H7 (cell line): Measurements from ENCODE around the gene PLXND1. TPM values are rescaled to one million over a fixed set of nuclear protein-coding genes. Genes with fewer than 3 reads are reported as not detected.

Experiments used
- DNase-seq: peaks from one replicate; pipeline ENCODE4 v3.0.0; 2012
- H3K27me3 ChIP-seq: 2 replicates; pipeline ENCODE4 v1.6.0; 2011; ENCODE audit warnings: mild to moderate bottlenecking, low read length; ENCODE audit not compliant: control insufficient read depth, insufficient read depth
- H3K36me3 ChIP-seq: replicated peaks from 2 replicates; pipeline ENCODE4 v1.5.1; 2011; ENCODE audit warnings: low read length; ENCODE audit not compliant: control insufficient read depth, insufficient read depth
- H3K4me3 ChIP-seq: 2 replicates; pipeline ENCODE4 v1.5.1; 2011; ENCODE audit warnings: low read depth, mild to moderate bottlenecking, control low read depth, low read length, moderate library complexity; ENCODE audit not compliant: insufficient read depth
- total RNA-seq: library from RNA; depleted of rRNA; stranded (reverse); fragments of >200 nt; shearing (Covaris generic); gene quantifications from 2 replicates; pipeline ENCODE4 v1.2.3, GENCODE V29; 2014

The PLXND1 gene
- total RNA-seq, 1 experiment from 2014 or later, result 59.0 TPM

DNA sequence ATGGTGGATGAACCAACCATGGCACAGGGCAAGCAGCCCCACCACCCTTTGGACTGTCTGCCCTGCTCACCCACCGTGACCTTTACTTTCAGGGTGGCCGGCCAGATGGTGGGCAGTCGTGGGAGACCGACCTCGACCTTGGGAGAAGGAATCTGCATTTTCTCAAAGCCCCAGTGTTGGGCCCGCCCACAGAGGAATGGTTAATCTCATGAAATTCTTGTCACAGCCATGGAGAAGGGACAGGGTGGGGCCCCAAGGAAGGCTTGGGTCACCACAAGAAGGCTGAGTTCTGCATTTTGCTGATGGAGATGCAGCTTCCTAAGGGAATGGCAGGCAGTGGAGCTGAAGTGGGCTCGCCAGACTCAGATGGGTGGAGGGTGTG lies 2.9 kb downstream of the PLXND1 start:
- peaks cover 20% of the 10 kb centered on the region for H3K27me3 ChIP-seq
- DNase-seq, result no peak
- no peaks in the 10 kb centered on the region for H3K36me3 ChIP-seq
- H3K4me3 ChIP-seq, result no peak overlapping the region

DNA sequence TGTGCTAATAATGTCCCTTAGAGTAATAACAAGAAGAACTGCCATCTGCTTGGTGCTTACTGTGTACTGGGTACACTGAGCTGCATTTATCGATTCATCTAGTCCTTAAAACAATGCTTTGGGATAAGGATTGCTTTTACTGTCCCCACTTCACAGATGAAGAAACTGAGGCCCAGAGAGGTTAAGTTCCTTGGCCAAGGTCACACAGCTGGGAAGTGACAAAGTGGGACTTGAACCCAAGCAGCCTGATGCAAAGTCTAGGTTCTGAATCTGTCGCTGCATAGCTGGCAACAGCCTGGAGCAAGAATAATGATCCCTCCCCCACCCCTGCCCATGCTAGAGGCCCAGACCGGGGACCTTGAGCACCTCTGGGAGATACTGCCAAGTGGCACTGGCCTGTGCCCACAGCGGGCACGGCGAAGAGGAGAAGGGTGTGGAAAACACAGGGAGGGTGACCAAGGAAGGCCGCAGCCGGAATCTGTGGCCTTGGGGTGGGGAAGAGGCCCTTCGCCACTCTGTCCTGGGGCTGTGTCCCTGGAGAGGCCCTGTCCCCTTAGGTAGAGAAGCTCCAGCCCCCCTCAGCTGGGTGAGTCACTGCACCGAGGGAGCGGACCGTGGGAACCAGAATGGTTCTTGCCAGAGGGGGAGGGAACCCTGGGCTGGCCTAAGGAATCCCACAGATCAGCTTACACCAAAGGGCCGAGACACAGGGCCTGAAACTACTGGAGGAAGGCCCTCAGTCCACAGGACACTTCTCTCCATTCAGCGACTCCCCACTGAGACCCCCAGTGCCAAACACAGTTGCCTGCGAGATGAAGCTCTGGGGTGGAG lies 3.5 kb downstream of the PLXND1 start:
- H3K27me3 ChIP-seq, result peaks cover 20% of the 10 kb centered on the region
- H3K4me3 ChIP-seq, result no peak overlapping the region
- DNase-seq, result peak; percentile 79
- no peaks in the 10 kb centered on the region for H3K36me3 ChIP-seq

DNA sequence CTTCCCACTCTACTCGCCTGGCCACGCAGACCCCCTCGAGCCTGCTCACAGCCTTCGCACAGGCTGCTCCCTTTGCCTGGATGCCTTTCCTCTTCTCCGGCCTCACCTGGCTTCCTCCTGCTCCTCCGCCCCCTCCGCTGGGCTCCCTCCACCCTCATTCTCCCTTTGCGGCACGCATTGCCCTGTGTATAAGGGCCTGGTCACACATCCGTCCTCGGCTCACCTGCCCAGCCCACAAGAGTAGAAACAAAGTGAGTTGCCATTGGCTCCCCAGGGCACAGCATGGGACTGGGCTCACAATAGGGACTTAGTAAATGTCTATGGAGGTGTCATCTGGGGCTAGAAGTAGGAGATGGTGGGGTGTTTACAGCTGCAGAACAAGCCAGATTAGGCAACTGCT lies 4.2 kb downstream of the PLXND1 start:
- H3K4me3 ChIP-seq, result no peak overlapping the region
- H3K36me3 ChIP-seq, result no peaks in the 10 kb centered on the region
- peaks cover 20% of the 10 kb centered on the region for H3K27me3 ChIP-seq
- peak; percentile 83 for DNase-seq

DNA sequence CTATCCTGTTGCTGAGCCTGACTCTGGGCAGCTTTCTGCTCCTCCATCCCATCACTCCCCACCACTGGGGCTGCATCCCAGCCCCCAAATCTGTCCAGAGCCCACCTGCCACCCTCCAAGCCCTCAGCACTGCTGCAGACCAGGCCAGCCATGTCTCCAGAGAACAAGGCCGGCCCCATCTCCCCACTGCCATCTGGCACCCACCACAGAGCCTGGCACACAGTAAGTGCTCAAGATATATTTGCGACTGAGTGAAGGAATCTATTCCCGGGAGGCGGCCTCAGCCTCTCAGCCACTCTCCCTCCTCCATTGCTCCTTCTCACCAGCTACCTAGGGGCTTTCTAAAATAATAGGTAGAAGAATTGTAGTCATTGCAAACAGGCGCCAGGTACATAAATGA lies 4.8 kb downstream of the PLXND1 start:
- Histone ChIP-seq H3K36me3 (no peaks in the 10 kb centered on the region), H3K4me3 (no peak overlapping the region)

DNA sequence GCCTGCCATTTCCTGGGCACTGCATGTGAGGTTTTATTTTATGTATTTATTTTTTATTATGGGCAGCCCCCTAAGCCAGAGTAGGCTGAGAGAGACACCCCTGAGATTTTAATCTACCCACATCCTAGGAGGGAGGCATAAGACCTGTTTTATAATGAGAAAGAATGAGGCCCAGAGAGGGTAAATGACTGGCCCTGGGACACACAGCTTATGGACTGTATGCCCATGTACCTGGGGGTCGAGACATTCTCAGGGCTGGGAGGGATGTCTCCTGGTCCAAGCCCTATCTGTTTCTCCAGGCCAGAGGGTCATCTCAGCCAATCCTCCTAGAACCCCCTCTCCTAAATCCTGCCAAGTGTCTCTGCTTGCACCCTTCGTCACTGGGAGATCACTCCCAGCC lies 6.1 kb downstream of the PLXND1 start:
- H3K36me3 ChIP-seq, result no peaks in the 10 kb centered on the region
- no peak overlapping the region for H3K4me3 ChIP-seq
- H3K27me3 ChIP-seq, result peaks cover 11% of the 10 kb centered on the region
- no peak for DNase-seq

More for the DNA sequence above, 4.8 kb downstream of the PLXND1 start:
- no peak for DNase-seq
- peaks cover 20% of the 10 kb centered on the region for H3K27me3 ChIP-seq

DNA sequence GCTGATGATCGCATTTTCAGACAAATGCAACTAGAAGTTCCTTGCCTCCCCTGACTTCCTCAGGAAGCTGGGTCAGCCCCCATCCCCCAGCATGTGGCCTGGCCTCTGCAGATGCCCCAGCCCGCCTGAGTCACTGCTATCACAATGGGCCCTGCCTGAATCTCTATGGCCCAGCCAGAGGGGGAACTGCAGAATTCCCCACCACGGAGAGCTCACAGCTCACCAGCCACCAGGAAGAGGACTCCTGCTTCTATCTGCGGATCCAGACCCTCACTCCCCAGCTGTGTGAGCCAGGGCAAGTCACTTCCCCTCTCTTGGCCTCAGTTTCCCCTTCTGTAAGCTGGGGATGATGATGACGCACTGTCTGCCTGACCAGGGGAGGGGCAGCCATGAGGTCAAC lies 6.9 kb downstream of the PLXND1 start:
- Histone ChIP-seq H3K4me3 (no peak overlapping the region), H3K36me3 (no peaks in the 10 kb centered on the region), H3K27me3 (peaks cover 4% of the 10 kb centered on the region)
- peak; percentile 92 for DNase-seq

DNA sequence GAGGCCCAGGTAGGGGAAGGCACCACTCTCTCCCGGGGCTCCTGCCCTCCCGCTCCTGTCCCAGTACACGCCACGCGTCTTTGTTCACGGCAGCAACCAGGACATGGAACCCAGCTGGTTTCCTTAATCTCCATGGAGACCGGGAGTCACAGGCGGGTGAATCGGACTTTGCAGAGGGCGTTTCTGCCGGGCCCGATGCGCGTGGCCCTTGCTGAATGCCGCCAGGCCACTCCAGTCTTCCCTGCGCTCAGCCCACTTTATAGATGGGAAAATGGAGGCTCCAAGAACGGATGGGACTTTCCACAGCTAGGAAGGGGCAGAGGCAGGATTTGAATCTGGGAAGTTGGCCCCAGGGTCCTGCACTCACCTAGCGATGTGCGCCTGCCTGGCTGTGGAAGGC lies 7.4 kb downstream of the PLXND1 start:
- Histone ChIP-seq H3K27me3 (no peaks in the 10 kb centered on the region), H3K36me3 (no peaks in the 10 kb centered on the region), H3K4me3 (no peak overlapping the region)
- no peak for DNase-seq

DNA sequence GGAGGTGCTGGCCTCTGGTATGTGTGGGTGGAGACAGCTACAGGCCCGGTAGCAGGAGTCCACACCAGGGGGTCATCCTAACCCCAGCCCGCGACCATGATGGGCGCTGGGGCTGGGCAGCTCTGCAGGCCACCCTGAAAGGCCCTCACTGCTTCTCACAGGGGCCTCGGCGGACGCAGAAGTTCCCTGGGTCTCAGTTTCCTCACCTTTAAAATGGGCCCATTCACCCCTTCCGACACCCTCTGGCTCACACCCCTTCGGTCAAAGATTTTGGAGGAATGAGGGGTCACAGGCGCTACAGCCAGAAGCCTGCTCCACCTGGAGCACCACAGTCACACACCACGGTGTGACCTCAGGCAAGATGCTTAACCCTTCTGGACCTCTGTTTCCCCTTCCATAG lies 8.0 kb downstream of the PLXND1 start:
- DNase-seq, result no peak

DNA sequence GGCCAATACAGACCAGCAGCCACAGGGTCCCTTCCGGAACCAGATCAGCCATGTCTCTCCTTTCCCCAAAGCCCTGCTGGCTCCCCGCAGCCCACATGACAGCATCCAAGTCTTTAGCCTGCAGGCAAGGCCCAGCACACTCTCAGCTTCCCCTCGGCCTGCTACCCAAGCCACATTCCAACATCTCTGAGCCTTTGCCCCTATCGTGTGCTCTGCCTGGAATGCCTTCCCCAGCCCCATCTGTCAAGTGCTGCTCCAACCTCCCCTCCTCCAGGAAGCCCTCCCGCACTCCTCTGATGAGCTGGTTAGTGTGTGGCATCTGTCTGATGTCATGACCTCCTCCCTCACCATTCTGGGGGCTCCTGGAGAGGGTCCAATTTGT lies 8.5 kb downstream of the PLXND1 start:
- no peaks in the 10 kb centered on the region for H3K27me3 ChIP-seq
- peak; percentile 76 for DNase-seq
- no peaks in the 10 kb centered on the region for H3K36me3 ChIP-seq
- H3K4me3 ChIP-seq, result no peak overlapping the region

More for the DNA sequence above, 8.0 kb downstream of the PLXND1 start:
- Histone ChIP-seq H3K4me3 (no peak overlapping the region), H3K27me3 (no peaks in the 10 kb centered on the region), H3K36me3 (no peaks in the 10 kb centered on the region)

DNA sequence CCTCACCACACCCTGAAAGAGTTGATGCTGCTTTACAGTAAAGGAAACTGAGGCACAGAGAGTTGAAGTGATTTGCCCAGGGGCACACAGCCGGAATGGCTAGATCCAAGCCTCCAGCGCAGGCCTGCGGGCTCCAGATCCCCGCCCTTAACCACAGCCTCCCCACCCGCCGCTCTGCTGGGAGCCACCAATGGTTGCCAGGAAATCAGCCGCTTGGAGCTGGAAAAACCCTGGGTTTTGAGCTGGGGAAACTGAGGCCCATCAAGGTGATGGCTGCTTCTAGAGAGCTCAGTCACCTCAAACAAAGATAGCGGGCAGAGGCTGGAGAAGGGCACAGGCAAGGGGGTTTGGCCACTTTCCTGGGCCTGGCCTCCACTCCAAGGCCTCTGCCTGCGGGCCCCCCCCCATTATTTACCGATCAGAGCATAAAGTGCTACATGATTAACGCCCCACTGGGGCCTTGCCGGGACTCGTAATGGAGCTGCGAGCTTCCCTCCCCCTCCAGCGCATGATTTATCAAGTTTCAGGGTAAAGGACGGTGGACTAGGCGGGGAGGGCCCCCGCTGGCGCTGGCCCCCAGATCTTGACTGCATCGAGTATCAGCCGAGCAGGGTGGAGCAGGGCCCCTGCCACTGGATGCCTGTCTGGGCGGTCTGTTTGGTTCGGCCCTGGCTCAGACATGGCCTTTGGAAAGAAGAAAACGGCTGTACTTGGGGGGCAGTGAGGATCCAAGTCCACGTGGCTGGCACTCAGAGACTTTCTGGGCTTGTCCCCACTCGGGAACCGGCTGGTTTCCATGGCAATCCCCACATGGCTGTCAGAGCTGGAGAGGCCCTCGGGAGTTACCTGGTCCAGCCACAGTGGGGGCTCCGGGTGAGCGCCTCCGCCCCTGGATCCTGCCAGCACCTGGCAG lies 9.1 kb downstream of the PLXND1 start:
- Histone ChIP-seq H3K27me3 (no peaks in the 10 kb centered on the region), H3K4me3 (no peak overlapping the region), H3K36me3 (no peaks in the 10 kb centered on the region)
- peak; percentile 75 for DNase-seq

DNA sequence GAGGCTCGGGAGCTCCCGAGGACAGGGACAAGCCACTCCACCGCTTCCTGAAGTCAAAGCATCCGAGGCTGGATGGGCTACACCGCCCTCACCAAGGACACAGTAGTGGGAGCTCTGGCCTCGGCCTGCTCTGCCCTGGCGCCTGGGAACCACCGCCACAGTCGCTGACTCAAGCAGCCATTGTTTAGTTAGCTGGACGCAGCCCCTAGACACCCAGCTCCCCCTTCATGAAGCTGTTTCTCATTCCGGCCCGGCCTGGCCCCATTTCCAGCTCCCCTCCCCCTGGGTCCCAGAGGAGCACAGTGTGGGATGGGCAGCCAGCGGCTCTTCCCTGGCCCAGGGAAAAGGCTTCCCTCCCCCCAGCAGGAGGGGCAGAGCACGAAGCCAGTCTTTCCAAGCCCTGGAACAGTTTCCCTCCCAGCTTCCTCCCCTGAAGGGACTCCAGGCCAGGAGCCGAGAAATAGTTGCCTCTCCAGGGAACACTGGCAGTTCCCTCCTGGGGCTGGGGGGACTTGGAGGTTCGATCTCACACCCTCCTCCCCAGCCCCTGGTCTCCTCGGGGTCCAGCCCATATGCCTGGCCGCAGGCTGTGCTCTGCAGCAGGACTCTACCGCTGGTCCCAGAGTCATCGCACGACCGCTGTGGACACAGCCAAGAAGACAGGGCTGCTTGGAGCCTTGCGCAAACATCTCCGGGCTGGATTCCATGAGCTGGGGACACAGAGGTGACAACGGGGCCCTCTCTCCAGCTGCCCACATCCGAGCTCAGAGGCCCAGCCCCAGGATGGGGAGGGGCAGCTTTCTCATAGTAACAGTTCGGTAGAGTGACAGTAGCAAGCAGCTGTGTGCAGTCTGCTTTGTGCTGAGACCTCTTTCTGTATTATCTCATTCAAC lies 10.0 kb downstream of the PLXND1 start:
- H3K36me3 ChIP-seq, result no peaks in the 10 kb centered on the region
- no peak overlapping the region for H3K4me3 ChIP-seq
- peak; percentile 89 for DNase-seq
- H3K27me3 ChIP-seq, result no peaks in the 10 kb centered on the region

DNA sequence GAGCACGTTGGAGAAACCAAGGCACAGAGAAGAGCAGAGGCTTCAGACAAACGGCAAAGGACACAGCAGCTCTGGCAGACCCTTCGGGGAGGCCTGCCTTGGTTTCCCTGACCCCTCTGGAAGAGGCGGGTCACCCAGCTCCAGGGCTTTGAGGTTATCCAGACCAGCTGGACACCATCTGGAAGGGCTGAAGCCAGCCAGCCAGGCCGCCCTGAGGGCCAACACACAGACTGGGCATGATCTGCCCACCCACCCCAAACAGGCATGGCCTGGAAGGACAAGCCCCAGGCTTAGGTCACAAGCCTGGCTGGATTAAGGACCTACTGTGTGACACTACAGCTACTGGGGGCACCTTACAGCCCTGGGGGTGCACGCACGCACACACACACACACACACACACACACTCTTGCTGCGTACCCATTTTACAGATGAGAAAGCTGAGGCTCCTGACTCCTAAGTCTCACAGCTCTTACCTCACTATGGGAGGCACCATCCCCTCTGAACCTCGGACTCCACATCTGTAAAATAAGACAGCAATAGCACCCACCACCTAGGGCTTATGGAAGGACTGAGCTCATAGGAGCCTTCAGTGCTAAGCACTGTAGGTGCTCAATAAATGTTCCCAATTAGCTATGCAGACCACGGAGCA lies 10.8 kb downstream of the PLXND1 start:
- Histone ChIP-seq H3K27me3 (no peaks in the 10 kb centered on the region), H3K36me3 (no peaks in the 10 kb centered on the region), H3K4me3 (no peak overlapping the region)
- DNase-seq, result no peak

DNA sequence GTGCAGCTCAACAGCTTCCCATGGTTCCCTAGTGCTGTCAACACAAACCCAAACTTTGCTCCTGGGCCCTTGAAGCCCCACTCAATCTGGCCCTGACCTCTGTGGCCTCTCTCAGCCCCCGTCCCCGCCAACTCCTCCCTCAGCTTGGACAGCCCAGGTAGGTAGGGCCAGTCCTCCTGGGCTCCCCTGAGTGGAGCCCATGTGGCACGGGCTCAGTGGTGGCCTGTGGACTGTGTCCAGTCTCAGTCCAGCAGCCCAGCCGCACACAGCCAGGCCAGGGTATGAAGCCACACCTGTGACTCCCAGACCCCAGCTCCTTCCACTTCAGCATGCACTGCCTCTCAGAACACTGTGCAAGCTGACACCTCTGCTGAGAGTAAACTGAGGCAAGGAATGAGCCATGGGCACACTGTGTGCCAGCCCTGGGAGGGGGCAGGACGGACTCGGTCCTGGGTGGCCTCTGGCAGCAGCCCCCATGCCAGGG lies 11.5 kb downstream of the PLXND1 start:
- no peak for DNase-seq
- Histone ChIP-seq H3K4me3 (no peak overlapping the region), H3K27me3 (no peaks in the 10 kb centered on the region), H3K36me3 (no peaks in the 10 kb centered on the region)

DNA sequence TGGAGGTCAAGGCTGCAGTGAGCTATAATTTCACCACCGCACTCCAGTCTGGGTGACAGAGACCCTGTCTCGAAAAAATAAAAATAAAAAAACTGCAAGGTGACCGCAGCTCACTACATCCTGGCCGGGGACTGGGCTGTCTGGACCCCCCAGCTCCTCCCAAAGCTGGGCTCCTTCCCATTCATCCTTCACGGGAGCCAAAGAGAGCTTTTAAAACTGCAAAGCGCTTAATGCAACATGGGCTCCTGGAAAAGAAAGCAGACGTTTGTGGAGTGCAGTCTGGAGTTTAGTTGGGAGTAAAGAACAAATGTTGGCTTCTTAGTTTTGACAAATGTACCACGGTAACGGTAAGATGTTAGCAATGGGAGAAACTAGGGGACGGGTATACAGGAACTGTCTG lies 12.1 kb downstream of the PLXND1 start:
- DNase-seq, result no peak
- no peak overlapping the region for H3K4me3 ChIP-seq
- H3K27me3 ChIP-seq, result no peaks in the 10 kb centered on the region
- H3K36me3 ChIP-seq, result no peaks in the 10 kb centered on the region
